ENCODE results near the gene CLOCK. TPM values are rescaled to one million over a fixed set of nuclear protein-coding genes. Genes with fewer than 3 reads are reported as not detected.

Gene CLOCK
- total and polyA plus RNA-seq, 12 donors: 6.9 to 37.0 (median 27.9) TPM

DNA sequence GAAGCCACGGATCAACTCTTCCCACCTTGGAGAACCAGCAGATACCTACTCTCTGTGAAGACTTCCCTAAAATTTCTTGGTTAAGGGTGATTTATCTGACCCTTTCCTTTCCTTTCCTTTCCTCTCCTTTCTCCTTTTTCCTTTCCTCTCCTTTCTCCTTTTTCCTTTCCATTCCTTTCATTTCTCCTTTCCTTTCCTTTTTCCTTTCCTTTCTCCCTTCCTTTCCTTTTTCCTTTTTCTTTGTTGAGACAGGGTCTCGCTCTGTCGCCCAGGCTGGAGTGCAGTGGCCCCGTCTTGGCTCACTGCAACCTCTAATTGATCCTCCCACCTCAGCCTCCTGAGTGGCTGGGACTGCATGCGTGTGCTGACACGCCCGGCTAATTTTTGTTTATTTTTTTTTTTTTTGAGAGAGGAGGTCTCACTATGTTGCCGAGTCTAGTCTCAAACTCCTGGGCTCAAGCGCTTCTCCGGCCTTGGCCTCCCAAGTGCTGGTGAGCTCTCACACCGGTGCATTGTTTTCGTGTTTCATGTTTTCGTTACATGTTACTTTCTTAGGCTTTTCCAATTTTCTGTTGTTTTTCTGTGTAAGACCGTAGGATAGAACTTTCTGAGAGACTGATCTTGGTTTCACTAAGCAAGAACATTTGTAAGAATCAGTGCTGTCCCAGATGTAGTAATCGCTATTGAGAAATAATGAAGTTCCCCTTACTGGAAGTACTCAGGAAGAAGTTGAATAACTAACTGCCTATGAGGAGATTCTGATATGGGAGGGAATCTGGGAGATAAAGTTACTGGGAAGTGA, 149.0 kb downstream of the CLOCK start:
- Histone ChIP-seq H3K4me1 (replicated peaks in 1 of 2) (peaks cover 25 to 37% of the 10 kb centered on the region in 2 donors), H3K36me3 (replicated peaks in 1 of 2) (peaks cover 0 to 5% of the 10 kb centered on the region in 2 donors), H3K9me3 (replicated peaks in 1 of 3) (no peaks in the 10 kb centered on the region), H3K4me3 (peak overlapping the region in 2 of 4 donors; percentile 54 to 99), H3K27ac (peak overlapping the region; percentile 96 to 99 (median 99)), H3K27me3 (no peaks in the 10 kb centered on the region)
- peak in 1 of 2 donors; percentile 43 for TF ChIP-seq POLR2A (IDR thresholded peaks at IDR 0.05)
- TF ChIP-seq, protein P1, sequence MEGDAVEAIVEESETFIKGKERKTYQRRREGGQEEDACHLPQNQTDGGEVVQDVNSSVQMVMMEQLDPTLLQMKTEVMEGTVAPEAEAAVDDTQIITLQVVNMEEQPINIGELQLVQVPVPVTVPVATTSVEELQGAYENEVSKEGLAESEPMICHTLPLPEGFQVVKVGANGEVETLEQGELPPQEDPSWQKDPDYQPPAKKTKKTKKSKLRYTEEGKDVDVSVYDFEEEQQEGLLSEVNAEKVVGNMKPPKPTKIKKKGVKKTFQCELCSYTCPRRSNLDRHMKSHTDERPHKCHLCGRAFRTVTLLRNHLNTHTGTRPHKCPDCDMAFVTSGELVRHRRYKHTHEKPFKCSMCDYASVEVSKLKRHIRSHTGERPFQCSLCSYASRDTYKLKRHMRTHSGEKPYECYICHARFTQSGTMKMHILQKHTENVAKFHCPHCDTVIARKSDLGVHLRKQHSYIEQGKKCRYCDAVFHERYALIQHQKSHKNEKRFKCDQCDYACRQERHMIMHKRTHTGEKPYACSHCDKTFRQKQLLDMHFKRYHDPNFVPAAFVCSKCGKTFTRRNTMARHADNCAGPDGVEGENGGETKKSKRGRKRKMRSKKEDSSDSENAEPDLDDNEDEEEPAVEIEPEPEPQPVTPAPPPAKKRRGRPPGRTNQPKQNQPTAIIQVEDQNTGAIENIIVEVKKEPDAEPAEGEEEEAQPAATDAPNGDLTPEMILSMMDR (IDR thresholded peaks at IDR 0.05): no peak
- intact Hi-C loops (cut with DNase I): loop anchor here in 1 of 2 donors (5.0 kb wide), 1 partner anchor 50 kb away; the partner anchor contains the start of gene SRD5A3
- WGBS, 4 donors: 29 to 37% (median 35%) methylated on average over 15 of the region's 15 CpGs
- DNase-seq: peak in 1 of 7 donors; percentile 11

DNA sequence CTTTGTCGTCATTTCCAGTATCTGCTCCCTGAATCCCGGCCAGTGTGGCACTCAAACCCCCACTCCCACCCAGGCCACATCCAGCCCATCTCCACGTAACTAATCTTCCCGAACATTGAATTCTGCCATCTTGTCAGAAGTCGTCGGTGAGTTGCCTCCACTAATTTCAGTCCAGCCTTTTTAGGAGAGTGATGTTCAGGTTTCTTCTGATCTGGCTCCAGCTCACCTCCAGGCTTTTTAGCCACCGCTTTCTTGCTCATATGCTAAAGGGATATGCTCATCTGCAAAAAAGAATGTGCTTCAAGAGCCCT, 149.6 kb downstream of the CLOCK start:
- Histone ChIP-seq H3K4me1 (replicated peaks in 1 of 2) (peaks cover 25 to 37% of the 10 kb centered on the region in 2 donors), H3K4me3 (peak overlapping the region; percentile 54 to 99 (median 78)), H3K36me3 (replicated peaks in 1 of 2) (peaks cover 0 to 5% of the 10 kb centered on the region in 2 donors), H3K9me3 (replicated peaks in 1 of 3) (no peaks in the 10 kb centered on the region), H3K27ac (peak overlapping the region; percentile 96 to 99 (median 99)), H3K27me3 (no peaks in the 10 kb centered on the region)
- WGBS, 4 donors: 6 to 12% (median 9%) methylated on average over 7 of the region's 7 CpGs
- peak in 6 of 7 donors; percentile 34 to 77 (median 62) for DNase-seq
- intact Hi-C loops (cut with DNase I): loop anchor here in 1 of 2 donors (5.0 kb wide), 1 partner anchor 50 kb away; the partner anchor contains the start of gene SRD5A3
- TF ChIP-seq POLR2A (IDR thresholded peaks at IDR 0.05): no peak
- TF ChIP-seq, protein P1 (IDR thresholded peaks at IDR 0.05): no peak

DNA sequence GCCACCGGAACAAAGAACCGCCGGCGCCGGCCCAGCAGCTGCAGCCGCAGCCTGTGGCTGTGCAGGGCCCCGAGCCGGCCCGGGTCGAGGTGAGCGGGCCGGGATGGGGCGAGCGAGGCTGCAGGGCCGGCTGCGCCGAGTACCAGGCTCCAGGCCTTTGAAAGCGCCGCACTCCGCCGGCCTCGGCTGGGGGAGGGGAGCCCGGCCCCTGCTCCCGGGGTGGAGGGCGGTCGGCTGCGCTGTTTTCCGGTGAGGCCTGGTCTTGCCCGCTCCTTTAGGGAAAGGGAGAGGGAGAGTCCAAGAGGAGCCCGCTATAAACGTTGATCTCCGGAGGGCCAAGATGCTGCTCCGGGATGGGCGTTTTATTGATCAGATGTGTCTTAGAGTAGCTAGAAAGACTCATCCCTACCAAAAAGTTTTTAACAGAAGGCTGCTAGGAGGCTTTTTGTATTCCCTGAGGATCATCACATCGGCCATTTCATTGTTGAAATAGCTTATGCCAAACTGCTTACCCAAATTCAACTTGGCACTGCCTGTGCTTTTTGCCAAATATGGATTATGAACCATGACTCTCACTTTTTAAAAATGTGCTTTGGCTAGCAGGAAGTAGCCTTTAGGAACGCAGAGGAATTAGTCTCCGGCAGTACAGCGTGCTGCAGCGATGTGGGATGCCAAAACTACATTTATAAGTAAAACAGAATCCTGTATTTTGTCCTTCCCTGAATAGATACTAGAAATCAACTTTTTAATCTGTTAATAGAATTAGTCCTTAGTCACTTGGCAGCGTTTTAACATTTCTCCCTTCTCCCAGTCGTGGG, 150.2 kb downstream of the CLOCK start:
- Histone ChIP-seq H3K36me3 (replicated peaks in 1 of 2) (peaks cover 0 to 3% of the 10 kb centered on the region in 2 donors), H3K4me3 (peak overlapping the region; percentile 54 to 99 (median 78)), H3K9me3 (replicated peaks in 1 of 3) (no peaks in the 10 kb centered on the region), H3K27ac (peak overlapping the region; percentile 96 to 99 (median 99)), H3K27me3 (no peaks in the 10 kb centered on the region), H3K4me1 (replicated peaks in 1 of 2) (peaks cover 25 to 35% of the 10 kb centered on the region in 2 donors)
- TF ChIP-seq POLR2A (IDR thresholded peaks at IDR 0.05): peak in 1 of 2 donors; percentile 26
- TF ChIP-seq, protein P1 (IDR thresholded peaks at IDR 0.05): no peak
- 0 to 1% (median 1%) methylated on average over 12 to 41 of the region's 41 CpGs for WGBS, 4 donors
- intact Hi-C loops (cut with DNase I): loop anchor here in 1 of 2 donors (5.0 kb wide), 1 partner anchor 49 kb away; the partner anchor contains the start of gene SRD5A3
- DNase-seq: peak; percentile 38 to 70 (median 61)

Data from adrenal gland (tissue), 12 donors.